OCI-LY7 (cell line): Measurements from ENCODE around the gene MPC2. TPM values are rescaled to one million over a fixed set of nuclear protein-coding genes. Genes with fewer than 3 reads are reported as not detected.

Experiments
- BruUV-seq: library from RNA; stranded (reverse); fragments of 400-500 nt; replicated peaks from 2 replicates; lab custom pipeline; 2021; lab: Mats Ljungman, UMichigan
- CTCF ChIA-PET: fragments of 300-600 bp; sonication (Branson Sonifier 250); formaldehyde crosslinking; loops from one replicate; lab custom pipeline; 2022; ENCODE audit warnings: antibody characterized with exemption; ENCODE audit not compliant: unreplicated experiment; lab: Charles Lee
- POLR2A ChIA-PET: fragments of 300-600 bp; sonication (Branson Sonifier 250); formaldehyde crosslinking; loops from one replicate; lab custom pipeline; 2022; ENCODE audit warnings: antibody characterized with exemption; lab: Charles Lee
- DNase-seq: peaks from one replicate; pipeline ENCODE4 v3.0.0-alpha.2; 2015; ENCODE audit warnings: low spot score
- H2AFZ ChIP-seq: fragments of 200-600 bp; sonication (generic), shearing (Covaris generic); 2 replicates; pipeline ENCODE4 v1.6.1; 2014; ENCODE audit warnings: mild to moderate bottlenecking, antibody characterized with exemption, low read length, moderate library complexity
- H3K27ac ChIP-seq: fragments of 200-600 bp; sonication (generic); 2 replicates; pipeline ENCODE4 v1.5.1; 2014; ENCODE audit warnings: mixed run types, low read depth, mild to moderate bottlenecking, moderate library complexity, low read length, inconsistent platforms; ENCODE audit not compliant: poor library complexity, severe bottlenecking
- H3K36me3 ChIP-seq: fragments of 200-600 bp; sonication (generic); 2 replicates; pipeline ENCODE4 v1.6.1; 2014; ENCODE audit warnings: mild to moderate bottlenecking, antibody characterized with exemption, low read length, moderate library complexity, mixed read lengths; ENCODE audit not compliant: insufficient read depth
- H3K4me1 ChIP-seq: fragments of 200-600 bp; sonication (generic); 2 replicates; pipeline ENCODE4 v1.5.1; 2014; ENCODE audit warnings: mild to moderate bottlenecking, low read length; ENCODE audit not compliant: insufficient read depth, poor library complexity, severe bottlenecking
- H3K4me2 ChIP-seq: fragments of 200-600 bp; sonication (generic); 2 replicates; pipeline ENCODE4 v1.6.1; 2014; ENCODE audit warnings: mild to moderate bottlenecking, low read length
- H3K4me3 ChIP-seq: fragments of 200-600 bp; sonication (generic); 2 replicates; pipeline ENCODE4 v1.5.1; 2014; ENCODE audit warnings: mild to moderate bottlenecking, low read depth, low read length; ENCODE audit not compliant: poor library complexity, severe bottlenecking
- H3K79me2 ChIP-seq: fragments of 200-600 bp; sonication (generic); 2 replicates; pipeline ENCODE4 v1.6.1; 2016; ENCODE audit warnings: low read depth, mild to moderate bottlenecking, low read length, moderate library complexity, mixed read lengths; ENCODE audit not compliant: insufficient read depth
- H3K9me2 ChIP-seq: fragments of 200-600 bp; sonication (generic); 2 replicates; pipeline ENCODE4 v1.6.1; 2016; ENCODE audit warnings: mild to moderate bottlenecking, low read length, mixed read lengths; ENCODE audit not compliant: insufficient read depth
- H3K9me3 ChIP-seq: fragments of 200-600 bp; sonication (generic); 2 replicates; pipeline ENCODE4 v1.6.1; 2014; ENCODE audit warnings: mild to moderate bottlenecking, mixed run types, low read length, mixed read lengths
- H4K20me1 ChIP-seq: fragments of 200-600 bp; sonication (generic); 2 replicates; pipeline ENCODE4 v1.6.1; 2014; ENCODE audit warnings: mild to moderate bottlenecking, antibody characterized with exemption, low read length, moderate library complexity, mixed read lengths; ENCODE audit not compliant: insufficient read depth
- CTCF ChIP-seq: fragments of 200-600 bp; sonication (generic); conservative IDR thresholded peaks from 2 replicates; pipeline ENCODE4 v1.5.1; 2014; ENCODE audit warnings: mild to moderate bottlenecking, antibody characterized with exemption, low read length, moderate library complexity, mixed read lengths
- EZH2phosphoT487 ChIP-seq: fragments of 200-600 bp; sonication (generic); IDR thresholded peaks from 2 replicates; pipeline ENCODE4 v1.6.1; 2018; ENCODE audit warnings: low read depth, borderline replicate concordance, mild to moderate bottlenecking, mixed run types, antibody characterized with exemption, low read length, moderate library complexity, mixed read lengths
- intact Hi-C: fragments of 100-400 bp; cut with micrococcal nuclease; formaldehyde crosslinking; loops from one replicate; pipeline ENCODE4 v1.10.0; 2022; ENCODE audit not compliant: unreplicated experiment
- total RNA-seq, 2 experiments: library from RNA; depleted of rRNA in 1 of 2; stranded (reverse); fragments of >200 nt in 1 of 2; shearing (Covaris generic) in 1 of 2; gene quantifications; 2 replicates each; pipeline ENCODE4 v1.2.3, GENCODE V29; 2014 to 2022

The MPC2 gene
- total RNA-seq, 2 experiments from 2014 or later: 19.4 to 56.4 TPM

DNA sequence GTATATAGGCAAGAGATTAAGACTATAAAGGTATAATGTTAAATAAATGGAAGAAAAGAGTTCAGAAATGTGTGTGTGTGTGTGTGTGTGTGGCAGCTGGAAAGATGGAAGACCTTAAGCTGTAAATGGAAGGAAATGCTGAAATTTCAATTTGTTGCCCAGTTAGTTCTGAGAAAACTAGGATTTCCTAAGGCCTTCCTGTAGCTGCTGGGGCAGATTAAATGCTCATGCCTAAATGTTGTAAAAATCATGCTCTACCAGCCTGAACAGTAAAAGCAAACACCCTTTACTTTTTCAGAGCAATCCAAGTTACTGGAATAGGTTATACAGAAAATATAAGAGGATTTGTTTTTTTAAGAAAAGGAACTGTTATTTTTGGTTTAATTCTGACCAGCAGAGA lies 31.2 kb downstream of the MPC2 start:
- intact Hi-C loops: no loop called here
- ChIA-PET POLR2A (interaction anchor here (1.0 kb wide), 1 partner anchor 16 kb away, joined by 4 read pairs; no protein-coding TSS in a partner anchor), CTCF (no interaction called here)
- Histone ChIP-seq H3K9me3 (peaks cover 19% of the 10 kb centered on the region; the same call in 1 of the 2 replicates), H3K4me3 (no peak overlapping the region), H3K27ac (no peak overlapping the region), H3K79me2 (no peaks in the 10 kb centered on the region), H3K4me1 (no peaks in the 10 kb centered on the region), H3K9me2 (no peaks in the 10 kb centered on the region), H2AFZ (no peak overlapping the region), H3K36me3 (no peaks in the 10 kb centered on the region), H3K4me2 (no peak overlapping the region), H4K20me1 (no peaks in the 10 kb centered on the region)
- no peak for DNase-seq
- TF ChIP-seq EZH2phosphoT487 (no peak), CTCF (no peak)
- BruUV-seq: no TSS peak

GRCh38 chr1:167905182-167905581 lies 31.7 kb downstream of the MPC2 start:
- DNase-seq: no peak
- Histone ChIP-seq H3K36me3 (no peaks in the 10 kb centered on the region), H4K20me1 (no peaks in the 10 kb centered on the region), H3K9me2 (no peaks in the 10 kb centered on the region), H3K4me2 (no peak overlapping the region), H3K9me3 (peaks cover 16% of the 10 kb centered on the region; the same call in 1 of the 2 replicates), H3K4me1 (peaks cover under 1% of the 10 kb centered on the region), H3K79me2 (no peaks in the 10 kb centered on the region), H3K27ac (no peak overlapping the region), H3K4me3 (no peak overlapping the region), H2AFZ (no peak overlapping the region)
- TF ChIP-seq EZH2phosphoT487 (no peak), CTCF (no peak)
- intact Hi-C loops: no loop called here
- ChIA-PET CTCF (no interaction called here), POLR2A (interaction anchor here (1.0 to 1.3 kb wide), 2 partner anchors 9 to 16 kb away, joined by 3 to 4 read pairs; partner anchors contain the start of gene ADCY10)
- BruUV-seq: no TSS peak

- Histone ChIP-seq H2AFZ (no peak overlapping the region), H3K4me1 (peaks cover 6% of the 10 kb centered on the region), H3K4me3 (no peak overlapping the region), H3K9me2 (no peaks in the 10 kb centered on the region), H3K27ac (no peak overlapping the region), H4K20me1 (no peaks in the 10 kb centered on the region), H3K36me3 (no peaks in the 10 kb centered on the region), H3K79me2 (no peaks in the 10 kb centered on the region), H3K9me3 (peaks cover 11% of the 10 kb centered on the region; the same call in 1 of the 2 replicates), H3K4me2 (no peak overlapping the region)
- no TSS peak for BruUV-seq
- POLR2A ChIA-PET: interaction anchor here (1.0 to 1.6 kb wide), 3 partner anchors 9 to 17 kb away, joined by 3 to 7 read pairs (median 4); partner anchors contain the start of gene ADCY10
- DNase-seq: no peak
- CTCF ChIA-PET: no interaction called here
- TF ChIP-seq CTCF (no peak), EZH2phosphoT487 (no peak)
- intact Hi-C loops: loop anchor here (5.0 kb wide), 1 partner anchor 178 kb away; no protein-coding TSS in a partner anchor
Observed at GRCh38 chr1:167904652-167905130, 32.2 kb downstream of the MPC2 start.
